Measurements from ENCODE around the gene ATP1B1.
A peak's percentile ranks its signal among the peaks of the same experiment; 100 is the strongest.

ATP1B1 gene

DNA sequence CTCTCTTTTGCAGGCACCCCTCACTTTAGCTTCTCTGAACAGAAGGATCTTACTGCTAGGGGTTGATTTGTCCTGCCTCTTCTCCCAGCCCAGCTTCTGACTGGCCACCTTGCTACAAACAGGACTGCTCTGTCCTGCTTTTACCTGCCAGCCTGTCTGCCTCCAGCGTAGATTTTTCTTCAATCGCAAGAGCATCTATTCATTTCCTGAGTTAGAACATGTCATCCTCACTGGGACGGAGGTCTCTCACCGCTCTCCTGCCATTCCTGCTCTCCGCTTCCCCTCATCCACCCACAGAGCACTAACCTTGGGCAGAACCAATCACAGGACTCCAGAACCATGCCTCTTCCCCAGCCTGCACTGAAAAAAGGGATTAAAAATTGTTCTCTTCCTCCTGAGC, 3.5 kb upstream of the ATP1B1 start:
- H3K9me3 ChIP-seq (ENCODE audit: insufficient read depth, low read length): no peaks in the 10 kb centered on the region
- H3K79me2 ChIP-seq (ENCODE audit: insufficient read depth, low read length): no peaks in the 10 kb centered on the region
- H3K27me3 ChIP-seq (ENCODE audit: low read length): no peaks in the 10 kb centered on the region
- no peaks in the 10 kb centered on the region for H3K9me2 ChIP-seq (replicated peaks; ENCODE audit: insufficient read depth, low read length)
- H2AFZ ChIP-seq (ENCODE audit: low read depth, low read length, severe bottlenecking): no peak overlapping the region
- H3F3A ChIP-seq (ENCODE audit: insufficient read depth): no peaks in the 10 kb centered on the region
- TF ChIP-seq, protein P1, sequence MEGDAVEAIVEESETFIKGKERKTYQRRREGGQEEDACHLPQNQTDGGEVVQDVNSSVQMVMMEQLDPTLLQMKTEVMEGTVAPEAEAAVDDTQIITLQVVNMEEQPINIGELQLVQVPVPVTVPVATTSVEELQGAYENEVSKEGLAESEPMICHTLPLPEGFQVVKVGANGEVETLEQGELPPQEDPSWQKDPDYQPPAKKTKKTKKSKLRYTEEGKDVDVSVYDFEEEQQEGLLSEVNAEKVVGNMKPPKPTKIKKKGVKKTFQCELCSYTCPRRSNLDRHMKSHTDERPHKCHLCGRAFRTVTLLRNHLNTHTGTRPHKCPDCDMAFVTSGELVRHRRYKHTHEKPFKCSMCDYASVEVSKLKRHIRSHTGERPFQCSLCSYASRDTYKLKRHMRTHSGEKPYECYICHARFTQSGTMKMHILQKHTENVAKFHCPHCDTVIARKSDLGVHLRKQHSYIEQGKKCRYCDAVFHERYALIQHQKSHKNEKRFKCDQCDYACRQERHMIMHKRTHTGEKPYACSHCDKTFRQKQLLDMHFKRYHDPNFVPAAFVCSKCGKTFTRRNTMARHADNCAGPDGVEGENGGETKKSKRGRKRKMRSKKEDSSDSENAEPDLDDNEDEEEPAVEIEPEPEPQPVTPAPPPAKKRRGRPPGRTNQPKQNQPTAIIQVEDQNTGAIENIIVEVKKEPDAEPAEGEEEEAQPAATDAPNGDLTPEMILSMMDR (IDR thresholded peaks at IDR 0.05; ENCODE audit: insufficient read depth, low read length, poor library complexity, severe bottlenecking): no peak
- no peak for TF ChIP-seq EZH2phosphoT487 (conservative IDR thresholded peaks at IDR 0.05; ENCODE audit: low read length)
- no peaks in the 10 kb centered on the region for H3K36me3 ChIP-seq (ENCODE audit: low read length)
- H3K9ac ChIP-seq (ENCODE audit: low read length): no peak overlapping the region
- H3K4me2 ChIP-seq (ENCODE audit: low read depth, low read length, poor library complexity, severe bottlenecking): no peak overlapping the region
- no peaks in the 10 kb centered on the region for H4K20me1 ChIP-seq (ENCODE audit: low read depth, low read length)
- H3K4me3 ChIP-seq (ENCODE audit: insufficient read depth, low read length, poor library complexity, severe bottlenecking): no peak overlapping the region
- H3K27ac ChIP-seq (ENCODE audit: low read depth, low read length): no peak overlapping the region

DNA sequence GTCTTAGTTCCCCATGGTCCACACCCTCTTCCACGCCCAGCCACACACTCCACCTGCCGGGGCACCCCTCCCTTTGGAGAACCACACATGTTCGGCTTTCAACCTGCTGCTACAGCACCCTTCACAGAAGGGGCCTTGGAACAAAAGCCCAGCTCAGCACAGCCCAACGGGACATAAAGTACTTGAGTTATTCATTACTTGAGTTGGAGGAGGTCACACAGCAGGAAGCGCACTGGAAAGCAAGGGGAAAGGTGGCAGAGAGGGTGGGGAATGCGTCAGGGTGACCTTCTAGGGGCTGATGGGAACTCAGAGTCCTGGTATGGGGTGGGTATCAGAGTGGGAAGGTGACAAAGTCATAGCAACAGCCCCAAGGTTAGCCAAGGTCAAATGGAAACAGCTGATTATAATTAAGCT, 3.0 kb upstream of the ATP1B1 start:
- Histone ChIP-seq H3K9me3 (ENCODE audit: insufficient read depth, low read length) (no peaks in the 10 kb centered on the region), H3K79me2 (ENCODE audit: insufficient read depth, low read length) (no peaks in the 10 kb centered on the region), H2AFZ (ENCODE audit: low read depth, low read length, severe bottlenecking) (no peak overlapping the region), H3K27me3 (ENCODE audit: low read length) (no peaks in the 10 kb centered on the region), H4K20me1 (ENCODE audit: low read depth, low read length) (no peaks in the 10 kb centered on the region), H3K9ac (ENCODE audit: low read length) (no peak overlapping the region), H3F3A (ENCODE audit: insufficient read depth) (no peaks in the 10 kb centered on the region), H3K4me3 (ENCODE audit: insufficient read depth, low read length, poor library complexity, severe bottlenecking) (no peak overlapping the region), H3K4me2 (ENCODE audit: low read depth, low read length, poor library complexity, severe bottlenecking) (no peak overlapping the region), H3K27ac (ENCODE audit: low read depth, low read length) (no peak overlapping the region), H3K36me3 (ENCODE audit: low read length) (no peaks in the 10 kb centered on the region), H3K9me2 (replicated peaks; ENCODE audit: insufficient read depth, low read length) (no peaks in the 10 kb centered on the region)
- TF ChIP-seq, protein P1 (IDR thresholded peaks at IDR 0.05; ENCODE audit: insufficient read depth, low read length, poor library complexity, severe bottlenecking): no peak
- TF ChIP-seq EZH2phosphoT487 (conservative IDR thresholded peaks at IDR 0.05; ENCODE audit: low read length): no peak

DNA sequence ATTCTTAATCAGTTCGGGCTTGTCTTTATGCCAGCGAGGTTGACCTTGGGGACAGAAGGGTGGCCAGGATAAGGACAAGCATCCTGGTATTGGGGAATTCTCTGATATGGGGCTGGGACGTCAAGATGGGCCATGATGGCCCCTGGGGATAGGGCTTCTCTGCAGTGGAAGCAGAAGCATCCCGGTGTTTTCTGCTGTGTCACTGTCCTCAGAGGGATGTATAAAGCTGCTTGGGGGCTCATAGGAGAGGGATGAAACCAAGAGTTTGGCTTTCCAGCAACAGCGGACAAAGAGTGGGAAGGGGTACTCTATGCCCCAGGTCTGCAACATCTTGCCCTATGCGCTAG, 1.4 kb upstream of the ATP1B1 start:
- Histone ChIP-seq H3K27ac (ENCODE audit: low read depth, low read length) (no peak overlapping the region), H3K27me3 (ENCODE audit: low read length) (no peaks in the 10 kb centered on the region), H3K36me3 (ENCODE audit: low read length) (no peaks in the 10 kb centered on the region), H3K9me2 (replicated peaks; ENCODE audit: insufficient read depth, low read length) (no peaks in the 10 kb centered on the region), H2AFZ (ENCODE audit: low read depth, low read length, severe bottlenecking) (peak overlapping the region; percentile 85), H3K4me3 (ENCODE audit: insufficient read depth, low read length, poor library complexity, severe bottlenecking) (peak overlapping the region; percentile 72), H3K9me3 (ENCODE audit: insufficient read depth, low read length) (no peaks in the 10 kb centered on the region), H3K79me2 (ENCODE audit: insufficient read depth, low read length) (no peaks in the 10 kb centered on the region), H3F3A (ENCODE audit: insufficient read depth) (no peaks in the 10 kb centered on the region), H3K9ac (ENCODE audit: low read length) (peak overlapping the region; percentile 59; the same call in 1 of the 2 replicates), H4K20me1 (ENCODE audit: low read depth, low read length) (no peaks in the 10 kb centered on the region), H3K4me2 (ENCODE audit: low read depth, low read length, poor library complexity, severe bottlenecking) (peak overlapping the region; percentile 58)
- TF ChIP-seq, protein P1 (IDR thresholded peaks at IDR 0.05; ENCODE audit: insufficient read depth, low read length, poor library complexity, severe bottlenecking): no peak

Data from SU-DHL-6 (cell line).